ENCODE measurements around the gene TLE4.

GRCh38 chr9:79670269-79670961 is 98.7 kb downstream of the TLE4 start:
- TF ChIP-seq POLR2A (IDR thresholded peaks at IDR 0.05) (no peak), CTCF (IDR thresholded peaks at IDR 0.05) (no peak), EP300 (IDR thresholded peaks at IDR 0.05; ENCODE audit: low read depth) (no peak), POLR2AphosphoS5 (IDR thresholded peaks at IDR 0.05) (no peak)
